GM23338 (cell line): ENCODE measurements around the gene CPNE8. TPM values are rescaled to one million over a fixed set of nuclear protein-coding genes. Genes with fewer than 3 reads are reported as not detected.

Experiments used
- ATAC-seq: fragments of 200-7000 bp; cut with Tn5 transposase; 3 replicates; pipeline ENCODE4 v1.9.1; 2020
- DNase-seq: peaks from one replicate; pipeline ENCODE4 v3.0.0-alpha.2; 2015; ENCODE audit warnings: low spot score
- H2AFZ ChIP-seq: fragments of 200-600 bp; sonication (generic); 2 replicates; pipeline ENCODE4 v1.8.0; 2016; ENCODE audit warnings: antibody characterized with exemption, mild to moderate bottlenecking, moderate library complexity
- H3F3A ChIP-seq: fragments of 200-600 bp; sonication (generic); replicated peaks from 2 replicates; pipeline ENCODE4 v1.8.0; 2017; ENCODE audit warnings: antibody characterized with exemption, mixed run types, low read depth
- H3K27ac ChIP-seq: fragments of 200-600 bp; sonication (generic); 2 replicates; pipeline ENCODE4 v1.6.1; 2016; ENCODE audit warnings: low read depth
- H3K27me3 ChIP-seq: fragments of 200-600 bp; sonication (generic); 2 replicates; pipeline ENCODE4 v1.8.0; 2016; ENCODE audit warnings: mild to moderate bottlenecking, mixed run types, moderate library complexity; ENCODE audit not compliant: insufficient read depth
- H3K36me3 ChIP-seq: fragments of 200-600 bp; sonication (generic); 2 replicates; pipeline ENCODE4 v1.8.0; 2016; ENCODE audit warnings: mild to moderate bottlenecking; ENCODE audit not compliant: insufficient read depth
- H3K4me1 ChIP-seq: fragments of 200-600 bp; sonication (generic); 2 replicates; pipeline ENCODE4 v1.8.0; 2016; ENCODE audit warnings: mild to moderate bottlenecking, moderate library complexity; ENCODE audit not compliant: insufficient read depth
- H3K4me2 ChIP-seq: fragments of 200-600 bp; sonication (generic); 2 replicates; pipeline ENCODE4 v1.7.1; 2017; ENCODE audit warnings: mixed run types
- H3K4me3 ChIP-seq: fragments of 200-600 bp; sonication (generic); 2 replicates; pipeline ENCODE4 v1.6.1; 2016; ENCODE audit warnings: mixed run types
- H3K79me2 ChIP-seq: fragments of 200-600 bp; sonication (generic); replicated peaks from 2 replicates; pipeline ENCODE4 v1.8.0; 2017; ENCODE audit warnings: mild to moderate bottlenecking; ENCODE audit not compliant: insufficient read depth
- H3K9me2 ChIP-seq: fragments of 200-600 bp; sonication (generic); 2 replicates; pipeline ENCODE4 v1.8.0; 2017; ENCODE audit not compliant: insufficient read depth
- H4K20me1 ChIP-seq: fragments of 200-600 bp; sonication (generic); replicated peaks from 2 replicates; pipeline ENCODE4 v1.8.0; 2017; ENCODE audit warnings: mild to moderate bottlenecking; ENCODE audit not compliant: insufficient read depth
- H3K27ac Mint-ChIP-seq: 2 replicates; pipeline ENCODE4 v1.8.0; 2020; ENCODE audit warnings: inconsistent platforms, mild to moderate bottlenecking, moderate library complexity, mixed read lengths
- H3K27me3 Mint-ChIP-seq: 3 replicates; pipeline ENCODE4 v1.8.0; 2022; ENCODE audit warnings: low read depth, mild to moderate bottlenecking, moderate library complexity, mixed read lengths, inconsistent platforms; ENCODE audit not compliant: insufficient read depth, poor library complexity
- H3K36me3 Mint-ChIP-seq: 3 replicates; pipeline ENCODE4 v1.8.0; 2021; ENCODE audit warnings: low read depth, mild to moderate bottlenecking, inconsistent platforms, moderate library complexity, mixed read lengths
- H3K4me1 Mint-ChIP-seq: 3 replicates; pipeline ENCODE4 v1.8.0; 2020; ENCODE audit warnings: mild to moderate bottlenecking, inconsistent platforms, mixed read lengths
- H3K4me3 Mint-ChIP-seq: 3 replicates; pipeline ENCODE4 v1.8.0; 2021; ENCODE audit warnings: moderate library complexity, mild to moderate bottlenecking, inconsistent platforms, mixed read lengths
- H3K9me3 Mint-ChIP-seq: 3 replicates; pipeline ENCODE4 v1.8.0; 2020; ENCODE audit warnings: moderate library complexity, mild to moderate bottlenecking, inconsistent platforms, mixed read lengths
- CREB1 ChIP-seq: fragments of 250-450 bp; sonication (Bioruptor Pico); IDR thresholded peaks from 2 replicates; pipeline ENCODE4 v1.5.0; 2020; ENCODE audit warnings: low read depth, mild to moderate bottlenecking, moderate library complexity
- EZH2 ChIP-seq: fragments of 200-600 bp; sonication (generic); IDR thresholded peaks from one replicate; pipeline ENCODE4 v1.8.0; 2017; ENCODE audit warnings: antibody characterized with exemption, mild to moderate bottlenecking, low read depth; ENCODE audit not compliant: unreplicated experiment
- EZH2phosphoT487 ChIP-seq: fragments of 200-600 bp; sonication (generic); IDR thresholded peaks from one replicate; pipeline ENCODE4 v1.8.1; 2018; ENCODE audit warnings: antibody characterized with exemption; ENCODE audit not compliant: unreplicated experiment
- JUNB ChIP-seq: IDR thresholded peaks from one replicate; pipeline ENCODE4 v1.6.1; 2016; ENCODE audit warnings: antibody characterized with exemption; ENCODE audit not compliant: unreplicated experiment
- NANOG ChIP-seq: IDR thresholded peaks from 2 replicates; pipeline ENCODE4 v1.6.1; 2016; ENCODE audit warnings: antibody characterized with exemption, borderline replicate concordance
- STAT1 ChIP-seq: IDR thresholded peaks from one replicate; pipeline ENCODE4 v1.6.1; 2016; ENCODE audit warnings: antibody characterized with exemption; ENCODE audit not compliant: unreplicated experiment
- ZNF114 ChIP-seq: fragments of 250-450 bp; sonication (Bioruptor Pico); IDR thresholded peaks from 2 replicates; pipeline ENCODE4 v1.5.0; 2020; ENCODE audit warnings: mild to moderate bottlenecking, moderate library complexity
- ZNF331 ChIP-seq: fragments of 250-450 bp; sonication (Bioruptor Pico); IDR thresholded peaks from 2 replicates; pipeline ENCODE4 v1.5.0; 2020; ENCODE audit warnings: low read depth, mild to moderate bottlenecking, moderate library complexity
- polyA plus RNA-seq: library from polyadenylated mRNA; unstranded; fragments of >200 nt; fragmentation: Nextera tagmentation; extraction: Ambion mirVana; gene quantifications from 2 replicates; pipeline ENCODE4 v1.2.1, GENCODE V29; 2016
- total RNA-seq: library from RNA; depleted of rRNA; stranded (reverse); fragments of >200 nt; shearing (Covaris generic); gene quantifications from 2 replicates; pipeline ENCODE4 v1.2.3, GENCODE V29; 2014
- TF ChIP-seq, protein P1 (sequence below), 2 experiments: fragments of 200-600 bp in 1 of 2; sonication (generic) in 1 of 2; conservative IDR thresholded peaks; 2 replicates each; pipeline versions ENCODE4 v1.5.1 to v1.6.1; 2016 to 2017; ENCODE audit warnings: antibody characterized with exemption in 2 of 2, low read depth in 2 of 2, mild to moderate bottlenecking in 2 of 2, moderate library complexity in 1 of 2
- TF ChIP-seq, protein P2 (sequence below): IDR thresholded peaks from one replicate; pipeline ENCODE4 v1.6.1; 2018; ENCODE audit warnings: antibody characterized with exemption; ENCODE audit not compliant: unreplicated experiment
- TF ChIP-seq, protein P3 (sequence below): IDR thresholded peaks from 2 replicates; pipeline ENCODE4 v1.6.1; 2016; ENCODE audit warnings: antibody characterized with exemption

CPNE8 gene
- total and polyA plus RNA-seq, 2 experiments from 2014 or later: 8.7 to 10.1 TPM

DNA sequence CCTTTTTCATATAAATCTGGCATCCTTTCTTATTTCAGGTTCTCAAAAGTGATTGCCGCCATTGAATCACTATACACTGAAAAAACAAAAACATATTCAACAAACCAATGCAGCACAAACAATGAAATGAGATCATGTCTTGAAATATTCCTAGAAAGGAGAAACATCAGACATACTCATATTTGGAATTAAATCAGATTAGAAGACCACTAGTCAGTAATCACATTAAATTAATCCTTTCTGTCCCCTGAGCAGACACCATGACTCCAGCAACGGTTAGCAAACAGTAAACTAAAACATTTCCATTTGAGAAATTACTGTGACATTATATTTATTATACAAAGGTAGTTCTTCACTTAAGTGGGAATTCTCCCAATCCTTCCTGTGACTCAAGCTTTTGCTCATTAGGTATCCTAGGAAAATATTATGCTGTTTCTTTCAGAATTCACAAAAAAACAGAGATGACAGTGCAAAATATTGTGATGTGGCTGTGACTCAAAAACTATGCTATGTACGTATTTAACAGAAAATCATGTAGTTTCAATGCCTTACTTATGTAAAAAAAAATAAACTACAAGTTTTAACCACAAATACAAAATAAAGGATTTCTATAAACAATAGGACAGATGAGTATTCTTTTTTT, 29.7 kb downstream of the CPNE8 start:
- Histone ChIP-seq H3F3A (no peaks in the 10 kb centered on the region), H3K27ac (no peak overlapping the region), H3K4me1 (no peaks in the 10 kb centered on the region; the same call in 1 of the 2 replicates), H3K36me3 (peaks cover 5% of the 10 kb centered on the region; the same call in 1 of the 2 replicates), H3K4me3 (no peak overlapping the region), H3K9me2 (no peaks in the 10 kb centered on the region), H3K4me2 (no peak overlapping the region), H4K20me1 (no peaks in the 10 kb centered on the region), H3K27me3 (no peaks in the 10 kb centered on the region), H2AFZ (no peak overlapping the region), H3K79me2 (peaks cover 9% of the 10 kb centered on the region; the same call in 1 of the 2 replicates)
- no peak for TF ChIP-seq JUNB
- TF ChIP-seq STAT1: no peak
- no peak for TF ChIP-seq EZH2phosphoT487
- TF ChIP-seq ZNF114: no peak
- TF ChIP-seq EZH2: no peak
- TF ChIP-seq, protein P1, sequence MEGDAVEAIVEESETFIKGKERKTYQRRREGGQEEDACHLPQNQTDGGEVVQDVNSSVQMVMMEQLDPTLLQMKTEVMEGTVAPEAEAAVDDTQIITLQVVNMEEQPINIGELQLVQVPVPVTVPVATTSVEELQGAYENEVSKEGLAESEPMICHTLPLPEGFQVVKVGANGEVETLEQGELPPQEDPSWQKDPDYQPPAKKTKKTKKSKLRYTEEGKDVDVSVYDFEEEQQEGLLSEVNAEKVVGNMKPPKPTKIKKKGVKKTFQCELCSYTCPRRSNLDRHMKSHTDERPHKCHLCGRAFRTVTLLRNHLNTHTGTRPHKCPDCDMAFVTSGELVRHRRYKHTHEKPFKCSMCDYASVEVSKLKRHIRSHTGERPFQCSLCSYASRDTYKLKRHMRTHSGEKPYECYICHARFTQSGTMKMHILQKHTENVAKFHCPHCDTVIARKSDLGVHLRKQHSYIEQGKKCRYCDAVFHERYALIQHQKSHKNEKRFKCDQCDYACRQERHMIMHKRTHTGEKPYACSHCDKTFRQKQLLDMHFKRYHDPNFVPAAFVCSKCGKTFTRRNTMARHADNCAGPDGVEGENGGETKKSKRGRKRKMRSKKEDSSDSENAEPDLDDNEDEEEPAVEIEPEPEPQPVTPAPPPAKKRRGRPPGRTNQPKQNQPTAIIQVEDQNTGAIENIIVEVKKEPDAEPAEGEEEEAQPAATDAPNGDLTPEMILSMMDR (conservative IDR thresholded peaks at IDR 0.05; ENCODE audit: low read depth in 2 of 2): no peak
- no peak for TF ChIP-seq CREB1
- no peak for TF ChIP-seq ZNF331 (CRISPR knock-in tag)
- no peak for TF ChIP-seq NANOG
- TF ChIP-seq, protein P2, sequence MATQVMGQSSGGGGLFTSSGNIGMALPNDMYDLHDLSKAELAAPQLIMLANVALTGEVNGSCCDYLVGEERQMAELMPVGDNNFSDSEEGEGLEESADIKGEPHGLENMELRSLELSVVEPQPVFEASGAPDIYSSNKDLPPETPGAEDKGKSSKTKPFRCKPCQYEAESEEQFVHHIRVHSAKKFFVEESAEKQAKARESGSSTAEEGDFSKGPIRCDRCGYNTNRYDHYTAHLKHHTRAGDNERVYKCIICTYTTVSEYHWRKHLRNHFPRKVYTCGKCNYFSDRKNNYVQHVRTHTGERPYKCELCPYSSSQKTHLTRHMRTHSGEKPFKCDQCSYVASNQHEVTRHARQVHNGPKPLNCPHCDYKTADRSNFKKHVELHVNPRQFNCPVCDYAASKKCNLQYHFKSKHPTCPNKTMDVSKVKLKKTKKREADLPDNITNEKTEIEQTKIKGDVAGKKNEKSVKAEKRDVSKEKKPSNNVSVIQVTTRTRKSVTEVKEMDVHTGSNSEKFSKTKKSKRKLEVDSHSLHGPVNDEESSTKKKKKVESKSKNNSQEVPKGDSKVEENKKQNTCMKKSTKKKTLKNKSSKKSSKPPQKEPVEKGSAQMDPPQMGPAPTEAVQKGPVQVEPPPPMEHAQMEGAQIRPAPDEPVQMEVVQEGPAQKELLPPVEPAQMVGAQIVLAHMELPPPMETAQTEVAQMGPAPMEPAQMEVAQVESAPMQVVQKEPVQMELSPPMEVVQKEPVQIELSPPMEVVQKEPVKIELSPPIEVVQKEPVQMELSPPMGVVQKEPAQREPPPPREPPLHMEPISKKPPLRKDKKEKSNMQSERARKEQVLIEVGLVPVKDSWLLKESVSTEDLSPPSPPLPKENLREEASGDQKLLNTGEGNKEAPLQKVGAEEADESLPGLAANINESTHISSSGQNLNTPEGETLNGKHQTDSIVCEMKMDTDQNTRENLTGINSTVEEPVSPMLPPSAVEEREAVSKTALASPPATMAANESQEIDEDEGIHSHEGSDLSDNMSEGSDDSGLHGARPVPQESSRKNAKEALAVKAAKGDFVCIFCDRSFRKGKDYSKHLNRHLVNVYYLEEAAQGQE: no peak
- Mint-ChIP-seq H3K36me3 (peaks cover 12% of the 10 kb centered on the region; the same call in 2 of the 3 replicates), H3K27ac (no peak overlapping the region), H3K4me1 (peaks cover 9% of the 10 kb centered on the region), H3K4me3 (no peak overlapping the region), H3K9me3 (peaks cover 12% of the 10 kb centered on the region; the same call in 2 of the 3 replicates), H3K27me3 (no peaks in the 10 kb centered on the region)
- no peak for DNase-seq
- no peak for ATAC-seq

DNA sequence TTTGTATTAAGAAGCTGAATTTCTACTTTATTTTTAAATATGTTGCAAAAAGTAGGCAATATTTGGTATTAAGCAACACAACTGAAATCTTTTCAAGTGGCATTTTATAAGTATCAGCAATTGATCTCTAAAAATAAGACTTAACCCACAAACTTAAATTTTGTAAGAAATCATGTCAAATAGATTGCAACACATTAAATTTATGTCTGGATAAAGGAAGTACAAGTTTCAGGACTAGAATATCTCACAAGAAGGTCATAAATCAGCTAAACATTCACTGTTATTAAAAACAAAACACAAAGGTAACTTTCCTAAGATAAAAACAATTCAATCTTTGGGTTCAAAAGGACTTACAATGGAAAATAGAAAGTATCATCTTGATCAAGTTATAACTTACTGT, 32.8 kb downstream of the CPNE8 start:
- no peak for ATAC-seq
- no peak overlapping the region for H3K27ac Mint-ChIP-seq
- TF ChIP-seq ZNF331 (CRISPR knock-in tag): no peak
- TF ChIP-seq EZH2phosphoT487: no peak
- TF ChIP-seq CREB1: no peak
- TF ChIP-seq, protein P3, sequence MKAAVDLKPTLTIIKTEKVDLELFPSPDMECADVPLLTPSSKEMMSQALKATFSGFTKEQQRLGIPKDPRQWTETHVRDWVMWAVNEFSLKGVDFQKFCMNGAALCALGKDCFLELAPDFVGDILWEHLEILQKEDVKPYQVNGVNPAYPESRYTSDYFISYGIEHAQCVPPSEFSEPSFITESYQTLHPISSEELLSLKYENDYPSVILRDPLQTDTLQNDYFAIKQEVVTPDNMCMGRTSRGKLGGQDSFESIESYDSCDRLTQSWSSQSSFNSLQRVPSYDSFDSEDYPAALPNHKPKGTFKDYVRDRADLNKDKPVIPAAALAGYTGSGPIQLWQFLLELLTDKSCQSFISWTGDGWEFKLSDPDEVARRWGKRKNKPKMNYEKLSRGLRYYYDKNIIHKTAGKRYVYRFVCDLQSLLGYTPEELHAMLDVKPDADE: no peak
- TF ChIP-seq JUNB: no peak
- no peak for TF ChIP-seq NANOG

More for the DNA sequence above, 32.8 kb downstream of the CPNE8 start:
- Mint-ChIP-seq H3K4me1 (no peaks in the 10 kb centered on the region), H3K36me3 (no peaks in the 10 kb centered on the region), H3K4me3 (no peak overlapping the region), H3K27me3 (no peaks in the 10 kb centered on the region), H3K9me3 (no peaks in the 10 kb centered on the region; the same call in 2 of the 3 replicates)
- no peaks in the 10 kb centered on the region; the same call in 1 of the 2 replicates for H3K79me2 ChIP-seq
- H3K36me3 ChIP-seq: no peaks in the 10 kb centered on the region
- no peaks in the 10 kb centered on the region for H3K27me3 ChIP-seq
- H3K9me2 ChIP-seq: no peaks in the 10 kb centered on the region
- DNase-seq: no peak
- H3K4me3 ChIP-seq: no peak overlapping the region
- no peak overlapping the region for H3K27ac ChIP-seq
- no peak overlapping the region for H3K4me2 ChIP-seq
- H3F3A ChIP-seq: no peaks in the 10 kb centered on the region
- no peaks in the 10 kb centered on the region for H3K4me1 ChIP-seq
- H4K20me1 ChIP-seq: no peaks in the 10 kb centered on the region
- H2AFZ ChIP-seq: no peak overlapping the region
